H9 (cell line): Measurements from ENCODE around the gene SPATA16. TPM values are rescaled to one million over a fixed set of nuclear protein-coding genes. Genes with fewer than 3 reads are reported as not detected.

Experiments
- DNase-seq: peaks from one replicate; pipeline ENCODE4 v3.0.0-alpha.2; 2017
- H2AFZ ChIP-seq: one replicate; pipeline ENCODE4 v1.6.1; 2013; ENCODE audit warnings: mild to moderate bottlenecking, low read length, control low read depth, moderate library complexity
- H2AK5ac ChIP-seq: 2 replicates; pipeline ENCODE4 v1.6.1; 2013; ENCODE audit warnings: low read length, control low read depth, mixed read lengths; ENCODE audit not compliant: insufficient read length
- H2BK120ac ChIP-seq: one replicate; pipeline ENCODE4 v1.6.1; 2013; ENCODE audit warnings: low read depth, mild to moderate bottlenecking, low read length, control low read depth, inconsistent platforms; ENCODE audit not compliant: poor library complexity, severe bottlenecking
- H2BK12ac ChIP-seq: 2 replicates; pipeline ENCODE4 v1.6.1; 2013; ENCODE audit warnings: low read length, control low read depth, mixed read lengths, low read depth; ENCODE audit not compliant: insufficient read length
- H2BK15ac ChIP-seq: 2 replicates; pipeline ENCODE4 v1.6.1; 2013; ENCODE audit warnings: low read depth, low read length, control low read depth
- H2BK20ac ChIP-seq: one replicate; pipeline ENCODE4 v1.6.1; 2013; ENCODE audit warnings: low read depth, mild to moderate bottlenecking, low read length, control low read depth, inconsistent platforms; ENCODE audit not compliant: poor library complexity, severe bottlenecking
- H2BK5ac ChIP-seq: 2 replicates; pipeline ENCODE4 v1.6.1; 2013; ENCODE audit warnings: low read length, control low read depth, mixed read lengths; ENCODE audit not compliant: insufficient read length
- H3K14ac ChIP-seq: 2 replicates; pipeline ENCODE4 v1.6.1; 2013; ENCODE audit warnings: low read length, control low read depth; ENCODE audit not compliant: insufficient read depth
- H3K18ac ChIP-seq: 2 replicates; pipeline ENCODE4 v1.6.1; 2013; ENCODE audit warnings: low read depth, mild to moderate bottlenecking, mixed read lengths, low read length, control low read depth; ENCODE audit not compliant: insufficient read length
- H3K23ac ChIP-seq: 2 replicates; pipeline ENCODE4 v1.6.1; 2013; ENCODE audit warnings: low read length, control low read depth, mixed read lengths, low read depth; ENCODE audit not compliant: insufficient read length
- H3K23me2 ChIP-seq: 2 replicates; pipeline ENCODE4 v1.6.1; 2013; ENCODE audit warnings: low read depth, mild to moderate bottlenecking, mixed read lengths, low read length, control low read depth; ENCODE audit not compliant: insufficient read length, poor library complexity, severe bottlenecking
- H3K27ac ChIP-seq: 2 replicates; pipeline ENCODE4 v1.5.1; 2013; ENCODE audit warnings: low read length, control low read depth, mixed read lengths, low read depth; ENCODE audit not compliant: insufficient read length
- H3K27me3 ChIP-seq: 2 replicates; pipeline ENCODE4 v1.6.1; 2013; ENCODE audit warnings: low read length, control low read depth, inconsistent platforms; ENCODE audit not compliant: insufficient read depth
- H3K4ac ChIP-seq: 2 replicates; pipeline ENCODE4 v1.6.1; 2013; ENCODE audit warnings: low read depth, mild to moderate bottlenecking, control low read depth, inconsistent platforms, low read length, moderate library complexity
- H3K4me1 ChIP-seq: 2 replicates; pipeline ENCODE4 v1.6.1; 2013; ENCODE audit warnings: low read length, control low read depth, inconsistent platforms; ENCODE audit not compliant: insufficient read depth
- H3K4me2 ChIP-seq: 2 replicates; pipeline ENCODE4 v1.6.1; 2013; ENCODE audit warnings: low read length, control low read depth, mixed read lengths; ENCODE audit not compliant: insufficient read length, insufficient read depth
- H3K56ac ChIP-seq: 2 replicates; pipeline ENCODE4 v1.6.1; 2013; ENCODE audit warnings: low read depth, mild to moderate bottlenecking, mixed read lengths, low read length, control low read depth; ENCODE audit not compliant: insufficient read length
- H3K79me1 ChIP-seq: 2 replicates; pipeline ENCODE4 v1.6.1; 2013; ENCODE audit warnings: low read depth, mild to moderate bottlenecking, moderate library complexity, low read length, control low read depth, inconsistent platforms; ENCODE audit not compliant: insufficient read depth, poor library complexity, severe bottlenecking
- H3K79me2 ChIP-seq: 2 replicates; pipeline ENCODE4 v1.6.1; 2013; ENCODE audit warnings: low read length, control low read depth, inconsistent platforms; ENCODE audit not compliant: insufficient read depth
- H3K9ac ChIP-seq: 2 replicates; pipeline ENCODE4 v1.6.1; 2013; ENCODE audit warnings: low read length, control low read depth, mixed read lengths; ENCODE audit not compliant: insufficient read length; ENCODE audit errors: extremely low read depth
- H3K9me3 ChIP-seq: one replicate; pipeline ENCODE4 v1.6.1; 2013; ENCODE audit warnings: low read depth, low read length, inconsistent platforms; ENCODE audit not compliant: control insufficient read depth
- H3T11ph ChIP-seq: one replicate; pipeline ENCODE4 v1.6.1; 2013; ENCODE audit warnings: mild to moderate bottlenecking, low read length, control low read depth, inconsistent platforms
- H4K20me1 ChIP-seq: one replicate; pipeline ENCODE4 v1.6.1; 2013; ENCODE audit not compliant: control insufficient read depth, insufficient read length, insufficient read depth
- H4K5ac ChIP-seq: 2 replicates; pipeline ENCODE4 v1.6.1; 2013; ENCODE audit warnings: low read depth, mild to moderate bottlenecking, mixed read lengths, low read length, control low read depth; ENCODE audit not compliant: insufficient read length
- H4K8ac ChIP-seq: replicated peaks from 2 replicates; pipeline ENCODE4 v1.6.1; 2013; ENCODE audit warnings: low read length, control low read depth, mixed read lengths, low read depth; ENCODE audit not compliant: insufficient read length
- H4K91ac ChIP-seq: 2 replicates; pipeline ENCODE4 v1.6.1; 2013; ENCODE audit warnings: low read depth, mild to moderate bottlenecking, moderate library complexity, mixed read lengths, low read length, control low read depth; ENCODE audit not compliant: insufficient read length
- H3K27ac Mint-ChIP-seq, 3 experiments: 2 replicates in 2 of 3; 3 replicates in 1 of 3; pipeline ENCODE4 v1.8.0; 2020 to 2021; ENCODE audit warnings: mixed read lengths in 3 of 3, mild to moderate bottlenecking in 1 of 3, moderate library complexity in 1 of 3
- H3K27me3 Mint-ChIP-seq: 2 replicates; pipeline ENCODE4 v1.8.0; 2021; ENCODE audit warnings: low read depth, mild to moderate bottlenecking, moderate library complexity, mixed read lengths
- H3K36me3 Mint-ChIP-seq, 3 experiments: 2 replicates in 2 of 3; 3 replicates in 1 of 3; pipeline ENCODE4 v1.8.0; 2020 to 2021; ENCODE audit warnings: low read depth in 3 of 3, mixed read lengths in 3 of 3; ENCODE audit not compliant: insufficient read depth in 1 of 3
- H3K4me1 Mint-ChIP-seq, 2 experiments: 2 replicates each; pipeline ENCODE4 v1.8.0; 2020; ENCODE audit warnings: mixed read lengths in 2 of 2
- H3K4me3 Mint-ChIP-seq, 2 experiments: 2 replicates in 1 of 2; 3 replicates in 1 of 2; pipeline ENCODE4 v1.8.0; 2020 to 2021; ENCODE audit warnings: mild to moderate bottlenecking in 2 of 2, mixed read lengths in 2 of 2, moderate library complexity in 1 of 2
- H3K9me3 Mint-ChIP-seq, 2 experiments: 2 replicates in 1 of 2; 3 replicates in 1 of 2; pipeline ENCODE4 v1.8.0; 2020; ENCODE audit warnings: mild to moderate bottlenecking in 2 of 2, mixed read lengths in 2 of 2, moderate library complexity in 1 of 2
- WGBS: extraction: QIAGEN DNeasy Blood & Tissue Kit; methylation state at CpG from one replicate; pipeline ENCODE4 v1.1.7; 2013; ENCODE audit warnings: missing lambda C conversion rate, low lambda C conversion rate, mixed read lengths; ENCODE audit not compliant: insufficient read length; ENCODE audit errors: extremely low coverage; 5-methylcytosine and 5-hydroxymethylcytosine counted together
- total RNA-seq: library from RNA; stranded (reverse); gene quantifications from 2 replicates; pipeline ENCODE4 v1.2.1, GENCODE V29; 2021
- TF ChIP-seq, protein P1 (sequence below): fragments of 200-600 bp; sonication (generic); conservative IDR thresholded peaks from 3 replicates; pipeline ENCODE4 v1.8.0; 2021; ENCODE audit warnings: antibody characterized with exemption, mild to moderate bottlenecking

Gene SPATA16
- total RNA-seq, 1 experiment from 2014 or later = not detected

GRCh38 chr3:173008978-173009377 is 132.1 kb downstream of the SPATA16 start:
- Histone ChIP-seq H4K8ac (no peak overlapping the region), H2BK15ac (no peak overlapping the region), H3K27me3 (no peaks in the 10 kb centered on the region), H3K4me1 (no peaks in the 10 kb centered on the region), H3K14ac (no peak overlapping the region), H3T11ph (no peak overlapping the region), H2BK12ac (no peak overlapping the region), H2BK20ac (no peak overlapping the region), H3K9ac (no peak overlapping the region), H3K4me2 (no peak overlapping the region), H3K23me2 (no peaks in the 10 kb centered on the region), H3K79me2 (no peaks in the 10 kb centered on the region), H4K91ac (no peak overlapping the region), H3K9me3 (no peaks in the 10 kb centered on the region), H3K27ac (no peak overlapping the region), H3K23ac (no peak overlapping the region), H4K20me1 (no peaks in the 10 kb centered on the region), H3K56ac (no peak overlapping the region), H4K5ac (no peak overlapping the region), H3K18ac (no peak overlapping the region), H2BK120ac (no peak overlapping the region), H3K79me1 (no peaks in the 10 kb centered on the region), H2AFZ (no peak overlapping the region), H2BK5ac (no peak overlapping the region), H2AK5ac (no peak overlapping the region), H3K4ac (no peak overlapping the region)
- WGBS = no CpG with 5 or more reads among the region's 3 CpGs
- no peak overlapping the region for H3K27ac Mint-ChIP-seq
- peak; percentile 21 for DNase-seq
- H3K9me3 Mint-ChIP-seq = no peaks in the 10 kb centered on the region; a peak in 1 of 5 replicates
- H3K27me3 Mint-ChIP-seq = no peaks in the 10 kb centered on the region
- TF ChIP-seq, protein P1, sequence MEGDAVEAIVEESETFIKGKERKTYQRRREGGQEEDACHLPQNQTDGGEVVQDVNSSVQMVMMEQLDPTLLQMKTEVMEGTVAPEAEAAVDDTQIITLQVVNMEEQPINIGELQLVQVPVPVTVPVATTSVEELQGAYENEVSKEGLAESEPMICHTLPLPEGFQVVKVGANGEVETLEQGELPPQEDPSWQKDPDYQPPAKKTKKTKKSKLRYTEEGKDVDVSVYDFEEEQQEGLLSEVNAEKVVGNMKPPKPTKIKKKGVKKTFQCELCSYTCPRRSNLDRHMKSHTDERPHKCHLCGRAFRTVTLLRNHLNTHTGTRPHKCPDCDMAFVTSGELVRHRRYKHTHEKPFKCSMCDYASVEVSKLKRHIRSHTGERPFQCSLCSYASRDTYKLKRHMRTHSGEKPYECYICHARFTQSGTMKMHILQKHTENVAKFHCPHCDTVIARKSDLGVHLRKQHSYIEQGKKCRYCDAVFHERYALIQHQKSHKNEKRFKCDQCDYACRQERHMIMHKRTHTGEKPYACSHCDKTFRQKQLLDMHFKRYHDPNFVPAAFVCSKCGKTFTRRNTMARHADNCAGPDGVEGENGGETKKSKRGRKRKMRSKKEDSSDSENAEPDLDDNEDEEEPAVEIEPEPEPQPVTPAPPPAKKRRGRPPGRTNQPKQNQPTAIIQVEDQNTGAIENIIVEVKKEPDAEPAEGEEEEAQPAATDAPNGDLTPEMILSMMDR = no peak
- H3K36me3 Mint-ChIP-seq = peaks cover 0 to 4% (median 3%) of the 10 kb centered on the region in 3 experiments; a peak in 2 of 7 replicates
- H3K4me3 Mint-ChIP-seq = no peak overlapping the region
- H3K4me1 Mint-ChIP-seq = peaks cover 7 to 12% of the 10 kb centered on the region in 2 experiments; a peak in 3 of 4 replicates
